K562 (cell line): Measurements from ENCODE around the gene DIS3L2.
"Not testable (repeated sequence)": the region's sequence is repeated elsewhere in the genome, so short reads cannot be mapped to it uniquely, and the experiment has no call there.

Experiments used
- CBFA2T3 ChIP-seq: fragments of 450-650 bp; IDR thresholded peaks from 2 replicates; pipeline ENCODE4 v1.6.1; 2017
- FOXJ3 ChIP-seq: sonication (generic); formaldehyde crosslinking; IDR thresholded peaks from 2 replicates; pipeline ENCODE4 v1.4.0; 2020; ENCODE audit warnings: mild to moderate bottlenecking, missing genetic modification reagents
- HCFC1 ChIP-seq: IDR thresholded peaks from 2 replicates; pipeline ENCODE4 v1.6.1; 2012; ENCODE audit warnings: low read depth, low read length, improper control_type of control experiment
- KAT7 ChIP-seq: sonication (generic); formaldehyde crosslinking; IDR thresholded peaks from 2 replicates; pipeline ENCODE4 v1.8.0; 2022; ENCODE audit warnings: missing genetic modification reagents, mild to moderate bottlenecking, borderline replicate concordance
- SMAD2 ChIP-seq: fragments of 150-350 bp; IDR thresholded peaks from 2 replicates; pipeline ENCODE4 v1.6.1; 2014; ENCODE audit warnings: low read depth, mild to moderate bottlenecking, low read length
- TEAD1 ChIP-seq, 2 experiments: fragments of 450-650 bp in 1 of 2; sonication (generic) in 1 of 2; formaldehyde crosslinking; IDR thresholded peaks; 2 replicates each; pipeline versions ENCODE4 v1.4.0 to v1.8.0; 2020 to 2022; ENCODE audit warnings: mild to moderate bottlenecking in 2 of 2, missing genetic modification reagents in 1 of 2
- ZNF584 ChIP-seq: fragments of 200-800 bp; sonication (Bioruptor generic); IDR thresholded peaks from 2 replicates; pipeline ENCODE4 v1.6.1; 2016; ENCODE audit warnings: low read depth, mild to moderate bottlenecking, missing genetic modification characterization, missing compliant biosample characterization
- TF ChIP-seq, protein P1 (sequence below), 3 experiments: IDR thresholded peaks in 2 of 3; conservative IDR thresholded peaks in 1 of 3; 2 replicates each; pipeline ENCODE4 v1.5.1; 2011 to 2012; ENCODE audit warnings: low read length in 3 of 3, mild to moderate bottlenecking in 3 of 3, control low read depth in 2 of 3, improper control_type of control experiment in 1 of 3, inconsistent platforms in 1 of 3, low read depth in 1 of 3, mixed read lengths in 1 of 3, moderate library complexity in 1 of 3; ENCODE audit not compliant: insufficient read depth in 2 of 3
- TF ChIP-seq, protein P2 (sequence below): fragments of 450-650 bp; IDR thresholded peaks from 2 replicates; pipeline ENCODE4 v1.6.1; 2016; ENCODE audit warnings: missing biosample characterization, missing genetic modification characterization

DNA sequence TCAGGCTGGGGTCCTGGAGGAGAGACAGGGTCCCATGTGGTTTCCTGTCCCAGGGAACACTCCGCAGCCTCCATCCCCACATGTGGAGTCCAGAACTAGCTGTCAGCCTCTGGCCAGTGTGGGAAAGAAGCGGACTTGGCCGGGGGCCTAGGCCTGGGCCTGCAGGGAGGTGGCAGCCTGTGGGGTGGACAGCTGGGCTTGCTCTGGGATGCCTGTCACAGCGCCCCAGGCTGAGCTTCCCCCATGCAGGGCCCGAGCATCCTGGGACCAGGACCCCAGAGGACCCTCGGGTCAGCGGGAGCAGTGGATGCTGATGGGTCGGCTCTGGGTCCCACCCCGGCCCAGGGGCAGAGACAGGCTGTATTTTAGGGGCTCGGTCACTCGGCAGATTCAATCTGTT is 369.5 kb downstream of the DIS3L2 start:
- not testable (repeated sequence) for TF ChIP-seq KAT7 (CRISPR knock-in tag); SMAD2; TEAD1 (CRISPR knock-in tag; IDR thresholded peaks at IDR 0.05); HCFC1; ZNF584 (CRISPR knock-in tag); CBFA2T3; FOXJ3 (CRISPR knock-in tag)
- TF ChIP-seq, protein P1, sequence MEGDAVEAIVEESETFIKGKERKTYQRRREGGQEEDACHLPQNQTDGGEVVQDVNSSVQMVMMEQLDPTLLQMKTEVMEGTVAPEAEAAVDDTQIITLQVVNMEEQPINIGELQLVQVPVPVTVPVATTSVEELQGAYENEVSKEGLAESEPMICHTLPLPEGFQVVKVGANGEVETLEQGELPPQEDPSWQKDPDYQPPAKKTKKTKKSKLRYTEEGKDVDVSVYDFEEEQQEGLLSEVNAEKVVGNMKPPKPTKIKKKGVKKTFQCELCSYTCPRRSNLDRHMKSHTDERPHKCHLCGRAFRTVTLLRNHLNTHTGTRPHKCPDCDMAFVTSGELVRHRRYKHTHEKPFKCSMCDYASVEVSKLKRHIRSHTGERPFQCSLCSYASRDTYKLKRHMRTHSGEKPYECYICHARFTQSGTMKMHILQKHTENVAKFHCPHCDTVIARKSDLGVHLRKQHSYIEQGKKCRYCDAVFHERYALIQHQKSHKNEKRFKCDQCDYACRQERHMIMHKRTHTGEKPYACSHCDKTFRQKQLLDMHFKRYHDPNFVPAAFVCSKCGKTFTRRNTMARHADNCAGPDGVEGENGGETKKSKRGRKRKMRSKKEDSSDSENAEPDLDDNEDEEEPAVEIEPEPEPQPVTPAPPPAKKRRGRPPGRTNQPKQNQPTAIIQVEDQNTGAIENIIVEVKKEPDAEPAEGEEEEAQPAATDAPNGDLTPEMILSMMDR (IDR thresholded peaks at IDR 0.05 in 2 of 3, conservative IDR thresholded peaks at IDR 0.05 in 1 of 3; ENCODE audit: insufficient read depth in 2 of 3, low read depth in 1 of 3, low read length in 3 of 3): not testable (repeated sequence)
- TF ChIP-seq, protein P2, sequence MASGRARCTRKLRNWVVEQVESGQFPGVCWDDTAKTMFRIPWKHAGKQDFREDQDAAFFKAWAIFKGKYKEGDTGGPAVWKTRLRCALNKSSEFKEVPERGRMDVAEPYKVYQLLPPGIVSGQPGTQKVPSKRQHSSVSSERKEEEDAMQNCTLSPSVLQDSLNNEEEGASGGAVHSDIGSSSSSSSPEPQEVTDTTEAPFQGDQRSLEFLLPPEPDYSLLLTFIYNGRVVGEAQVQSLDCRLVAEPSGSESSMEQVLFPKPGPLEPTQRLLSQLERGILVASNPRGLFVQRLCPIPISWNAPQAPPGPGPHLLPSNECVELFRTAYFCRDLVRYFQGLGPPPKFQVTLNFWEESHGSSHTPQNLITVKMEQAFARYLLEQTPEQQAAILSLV (tag): not testable (repeated sequence)
